Measurements from ENCODE around the gene CFDP1.
A peak's percentile ranks its signal among the peaks of the same experiment; 100 is the strongest.
"Not testable (repeated sequence)": the region's sequence is repeated elsewhere in the genome, so short reads cannot be mapped to it uniquely, and the experiment has no call there.

The CFDP1 gene

DNA sequence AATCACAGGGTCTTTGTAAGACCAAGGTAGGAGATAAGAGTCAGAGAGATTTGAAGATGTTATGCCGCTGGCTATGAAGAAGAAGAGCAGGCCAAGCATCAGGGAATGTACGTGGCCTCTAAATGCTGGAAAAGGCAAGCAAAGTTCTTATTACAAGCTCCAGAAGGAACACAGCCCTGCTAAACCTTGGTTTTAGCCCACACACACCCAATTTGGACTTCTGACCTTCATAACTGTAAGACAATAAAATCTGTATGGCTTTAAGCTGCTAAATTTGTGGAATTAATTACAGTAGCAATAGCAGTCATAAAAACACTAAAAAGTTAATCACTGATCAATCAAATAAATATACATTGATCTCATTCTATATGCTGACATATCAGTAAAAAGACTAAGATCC, 25.1 kb upstream of the CFDP1 start:
- no peak for DNase-seq

- DNase-seq = no peak
These were observed 24.7 kb upstream of the CFDP1 start for GRCh38 chr16:75458029-75458428.

GRCh38 chr16:75457485-75458021, 24.2 kb upstream of the CFDP1 start:
- DNase-seq = no peak

DNA sequence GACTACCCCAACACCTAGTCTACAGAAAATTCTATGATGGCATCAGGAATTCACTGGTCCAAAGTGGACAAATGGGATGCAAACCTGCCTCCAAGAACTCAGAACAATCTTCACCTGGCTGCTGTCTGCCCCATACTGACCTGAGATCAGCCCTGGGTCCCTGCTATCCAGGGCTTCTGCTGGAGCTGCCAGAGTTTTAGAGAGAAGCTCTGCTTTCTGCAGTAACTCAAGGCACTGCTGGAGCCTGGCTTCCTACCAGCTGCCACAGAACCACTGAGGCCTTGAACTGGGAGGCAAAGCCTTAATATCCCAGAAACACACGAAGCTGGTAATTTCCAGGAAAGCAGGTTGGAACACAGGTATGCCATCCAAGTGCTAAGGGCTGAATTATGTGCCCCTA, 23.7 kb upstream of the CFDP1 start:
- DNase-seq = no peak

DNA sequence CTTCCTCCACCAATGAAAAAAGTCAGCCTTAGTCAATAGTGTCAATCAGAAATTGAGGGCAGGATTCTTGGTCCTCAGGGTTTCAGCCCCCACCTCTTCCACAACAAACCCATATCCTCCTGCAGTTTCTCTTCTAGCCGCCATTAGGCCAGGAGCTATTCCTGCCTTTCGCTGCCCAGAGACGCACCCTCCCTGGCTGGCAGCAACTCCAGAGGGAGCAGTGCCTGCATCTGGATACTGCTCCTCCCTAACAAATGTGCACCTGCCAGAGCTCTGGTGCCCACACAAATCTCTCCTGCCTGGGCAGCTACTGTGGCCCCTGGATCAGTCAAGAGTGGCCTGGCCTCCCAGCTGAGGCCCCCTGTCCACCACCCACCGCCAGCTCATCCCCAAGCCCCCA, 23.2 kb upstream of the CFDP1 start:
- DNase-seq = not testable (repeated sequence)

- DNase-seq = no peak
These were observed 22.4 kb upstream of the CFDP1 start for GRCh38 chr16:75455677-75456076.

GRCh38 chr16:75452464-75453190, 19.3 kb upstream of the CFDP1 start:
- DNase-seq = no peak

DNA sequence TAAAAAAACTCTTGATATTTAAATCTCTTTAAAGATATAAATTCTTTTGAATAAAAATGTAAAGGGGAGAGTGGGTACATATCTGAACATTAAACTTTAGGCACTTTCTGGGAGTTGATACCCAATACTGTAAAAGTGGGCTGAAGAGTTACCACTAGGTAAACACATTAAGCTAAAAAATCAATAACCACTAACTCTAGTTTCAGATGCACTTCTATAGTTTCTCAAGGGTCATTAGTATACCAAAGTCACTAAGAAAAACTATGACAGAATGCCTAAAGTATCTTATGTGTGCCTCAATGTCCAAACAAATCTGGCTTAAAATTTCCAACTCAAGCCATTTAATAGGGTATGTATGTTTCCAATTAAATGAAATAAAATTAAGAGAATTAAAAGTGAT, 13.1 kb upstream of the CFDP1 start:
- DNase-seq = no peak

DNA sequence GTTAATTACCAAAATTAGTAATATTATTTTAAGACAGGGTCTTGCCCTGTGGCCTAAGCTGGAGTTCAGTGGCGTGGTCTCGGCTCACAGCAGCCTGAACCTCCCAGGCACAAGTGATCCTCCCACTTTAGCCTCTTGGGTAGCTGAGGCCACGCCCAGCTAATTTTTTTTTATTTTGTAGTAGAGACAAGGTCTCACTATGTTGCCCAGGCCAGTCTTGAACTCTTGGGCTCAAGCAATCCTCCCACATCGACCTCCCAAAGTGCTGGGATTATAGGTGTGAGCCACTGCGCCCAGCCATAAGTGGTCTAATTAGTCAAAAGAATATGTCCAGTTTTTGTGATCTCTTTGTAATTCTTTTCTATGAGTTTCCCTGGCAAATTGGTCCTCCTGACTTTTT, 12.0 kb upstream of the CFDP1 start:
- no peak for DNase-seq

DNA sequence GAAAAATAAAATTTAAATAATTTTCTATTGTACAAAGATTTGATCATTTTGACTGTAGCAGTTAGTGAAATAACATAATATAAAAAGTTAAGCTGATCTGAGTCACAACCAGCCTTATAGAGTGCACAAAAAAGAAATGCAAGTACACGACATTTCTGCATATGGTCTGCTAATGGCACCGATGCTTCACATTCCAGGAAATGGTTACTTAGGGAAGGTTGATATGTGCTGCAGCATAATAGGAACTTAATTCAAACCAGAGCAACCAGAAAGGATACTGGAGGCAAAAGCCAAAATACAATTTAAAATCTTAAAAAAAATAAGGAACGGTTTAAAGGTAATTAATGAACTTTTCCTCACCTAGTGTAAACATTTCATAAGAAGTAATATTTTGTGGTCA, 10.0 kb upstream of the CFDP1 start:
- DNase-seq = no peak

DNA sequence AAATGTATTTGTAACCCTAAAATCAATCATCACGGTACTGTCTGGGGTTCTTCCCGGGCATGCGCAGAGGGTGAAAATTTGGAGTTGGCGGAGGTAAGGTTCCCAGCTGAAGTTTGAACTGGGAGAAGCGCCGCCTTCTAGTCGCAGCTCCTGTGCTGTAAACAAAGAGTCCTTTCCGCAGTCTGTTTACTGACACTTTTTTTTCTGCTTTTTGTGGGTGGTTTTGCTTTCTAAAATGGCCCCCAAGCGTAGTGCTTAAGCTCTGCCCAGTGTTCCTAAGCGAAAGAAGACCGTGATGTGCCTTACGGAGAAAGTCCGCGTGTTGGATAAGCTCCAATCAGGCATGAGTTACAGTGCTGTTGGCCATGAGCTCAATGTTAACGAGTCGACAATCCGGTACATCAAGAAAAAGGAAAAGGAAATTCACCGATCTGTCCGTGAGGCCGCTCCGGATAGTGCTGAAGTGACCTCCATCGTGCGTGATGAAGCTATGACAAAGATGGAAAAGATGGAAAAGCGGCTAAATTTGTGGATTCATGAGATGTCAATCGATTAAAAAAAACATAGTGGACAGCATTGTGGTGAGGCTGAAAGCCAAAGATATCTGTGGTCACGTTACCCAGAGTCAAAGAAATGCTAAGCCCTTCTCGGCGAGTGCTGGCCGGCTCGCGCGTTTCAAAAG, 570 bp upstream of the CFDP1 start:
- peak; percentile 84 for DNase-seq

GRCh38 chr16:75429621-75430403, 3.5 kb downstream of the CFDP1 start:
- no peak for DNase-seq

DNA sequence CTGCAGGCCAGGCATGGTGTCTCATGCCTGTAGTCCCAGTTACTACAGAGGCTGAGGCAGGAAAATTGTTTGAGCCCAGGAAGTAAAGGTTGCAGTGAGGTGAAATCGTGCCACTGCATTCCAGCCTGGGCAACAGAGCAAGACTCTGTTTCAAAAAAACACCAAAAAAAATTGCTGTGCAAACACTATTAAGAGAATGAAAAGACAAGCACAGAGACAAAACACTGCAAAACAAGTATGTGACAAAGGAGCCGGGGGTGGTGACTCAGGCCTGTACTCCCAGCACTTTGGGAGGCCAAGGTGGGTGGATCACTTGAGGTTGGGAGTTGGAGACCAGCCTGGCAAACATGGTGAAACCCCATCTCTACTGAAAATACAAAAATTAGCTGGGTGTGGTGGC, 6.8 kb downstream of the CFDP1 start:
- DNase-seq = not testable (repeated sequence)

GRCh38 chr16:75424105-75424762, 9.1 kb downstream of the CFDP1 start:
- not testable (repeated sequence) for DNase-seq

DNA sequence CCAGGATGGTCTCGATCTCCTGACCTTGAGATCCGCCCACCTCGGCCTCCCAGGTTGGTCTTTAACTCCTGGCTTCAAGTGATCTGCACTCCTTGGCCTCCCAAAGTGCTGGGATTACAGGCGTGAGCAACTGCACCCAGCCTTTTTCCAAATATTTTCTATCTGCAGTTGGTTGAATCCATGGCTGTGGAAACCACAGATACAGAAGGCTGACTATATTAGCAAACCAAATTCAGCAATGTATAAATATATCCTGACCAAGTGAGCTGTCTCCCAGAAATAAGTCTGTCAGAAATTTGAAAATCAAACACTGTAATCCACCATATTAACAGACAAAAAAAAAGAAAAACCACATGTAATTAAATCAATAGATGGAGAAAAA, 9.6 kb downstream of the CFDP1 start:
- no peak for DNase-seq

GRCh38 chr16:75421820-75422126, 11.5 kb downstream of the CFDP1 start:
- no peak for DNase-seq

DNA sequence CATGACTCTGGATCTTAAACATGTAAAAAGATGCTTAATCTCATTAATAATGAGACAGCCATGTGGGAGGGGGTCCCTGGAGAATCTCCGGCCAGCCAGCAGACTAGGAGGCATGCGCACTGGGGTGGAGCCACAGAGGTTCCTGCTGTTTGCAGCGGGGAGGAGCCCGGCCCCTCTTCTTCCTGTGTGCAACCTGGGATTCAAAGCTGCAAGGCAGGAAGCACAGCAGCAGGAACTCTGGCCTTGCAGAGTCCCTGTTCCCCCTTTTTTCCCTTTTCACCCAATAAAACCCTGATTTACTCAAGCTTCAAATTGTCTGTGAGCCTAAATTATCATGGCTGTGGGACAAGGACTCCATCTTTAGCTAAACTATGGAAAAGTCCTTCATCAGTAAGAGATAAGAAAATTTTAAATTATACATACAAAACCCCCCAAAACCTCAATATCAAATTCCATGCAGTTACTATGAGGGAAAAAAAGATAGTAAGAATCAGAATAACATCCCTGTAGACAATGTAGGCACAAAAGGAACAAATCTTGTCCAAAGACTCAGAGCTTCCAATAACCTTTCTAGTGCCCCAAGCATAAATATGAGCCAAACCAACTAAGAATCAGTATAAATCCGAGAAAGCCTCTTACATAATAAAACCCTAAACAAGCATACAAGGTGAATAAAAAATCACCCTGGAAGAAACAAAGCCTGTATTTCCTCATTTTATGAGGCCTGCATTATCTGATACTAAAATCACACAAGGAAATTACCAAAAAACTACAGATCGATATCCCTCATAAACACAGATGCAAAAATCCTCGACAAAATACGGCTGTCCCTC, 12.1 kb downstream of the CFDP1 start:
- no peak for DNase-seq

- no peak for DNase-seq
These were observed 16.3 kb downstream of the CFDP1 start for GRCh38 chr16:75416904-75417565.

DNA sequence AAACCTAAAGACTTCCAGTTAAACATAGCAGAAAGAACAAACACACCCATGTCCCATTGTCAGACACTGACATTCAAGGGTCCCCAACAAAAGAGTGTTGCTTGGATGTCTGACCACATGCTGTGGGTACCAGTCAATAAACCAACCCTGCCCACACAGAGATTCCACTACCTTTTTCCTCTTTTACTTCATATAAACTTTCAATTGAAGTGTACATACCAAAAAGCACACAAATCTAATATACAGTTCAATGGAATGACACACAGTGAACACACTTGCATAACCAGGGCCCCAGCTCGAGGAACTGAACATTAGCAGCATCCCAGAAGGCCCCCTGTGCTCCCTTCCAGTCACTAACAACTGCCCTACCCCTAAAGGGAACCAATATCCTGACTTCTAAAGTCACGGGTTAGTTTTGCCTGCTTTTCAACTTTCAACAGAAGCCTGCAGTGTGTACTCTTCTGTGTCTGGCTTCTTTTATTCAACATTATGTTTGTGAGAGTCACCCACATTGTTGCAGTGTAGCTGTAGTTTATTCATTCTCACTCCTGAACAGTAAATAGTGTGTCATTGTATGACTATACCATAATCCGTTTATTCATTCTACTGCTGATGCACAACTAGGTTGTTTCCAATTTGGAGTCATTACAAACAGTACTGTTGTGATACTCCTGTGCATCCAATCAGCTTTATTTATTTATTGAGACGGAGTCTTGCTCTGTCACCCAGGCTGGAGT, 18.0 kb downstream of the CFDP1 start:
- DNase-seq = no peak

DNA sequence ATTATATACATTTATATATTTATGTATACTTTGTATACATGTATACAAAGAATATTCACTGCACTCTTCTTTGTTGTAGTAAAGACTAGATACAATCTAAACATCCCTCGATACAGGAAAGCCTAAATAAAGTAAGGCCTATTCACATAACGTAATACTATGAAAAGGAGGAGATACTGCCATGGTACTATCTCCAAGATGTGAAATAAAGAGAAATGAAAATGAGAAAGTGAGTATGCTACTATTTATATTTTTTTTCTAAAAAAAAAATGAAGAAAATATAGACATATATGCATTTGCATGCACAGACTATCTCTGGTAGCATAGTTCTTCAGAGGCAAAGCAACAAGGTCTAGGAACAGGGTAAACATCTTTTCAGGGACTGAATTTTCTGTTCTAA, 19.4 kb downstream of the CFDP1 start:
- no peak for DNase-seq

- no peak for DNase-seq
These were observed 26.4 kb downstream of the CFDP1 start for GRCh38 chr16:75406943-75407342.
